Measurements from ENCODE around the gene IL17RC. TPM values are rescaled to one million over a fixed set of nuclear protein-coding genes. Genes with fewer than 3 reads are reported as not detected.

Gene IL17RC
- total RNA-seq (2014; rRNA removed; shearing (Covaris generic)) = 35.3 and 37.3 TPM in 2 replicates

GRCh38 chr3:9916734-9917680, at the start of gene IL17RC:
Gene IL17RC, plus strand, starts transcription at chr3:9917098. Its CDS starts 218 bp downstream, at chr3:9917316.

GRCh38 chr3:9879830-9880549, 36.9 kb upstream of the IL17RC start, which contains the start of gene CIDEC:
Gene CIDEC, minus strand, starts transcription at chr3:9880253. Its CDS starts 1,767 bp downstream, at chr3:9878486.

GRCh38 chr3:9890249-9891071, 26.4 kb upstream of the IL17RC start, which contains the start of gene JAGN1:
Gene JAGN1, plus strand, starts transcription at chr3:9890610. Its CDS starts 113 bp downstream, at chr3:9890723.

GRCh38 chr3:9902372-9903237, 14.3 kb upstream of the IL17RC start, which contains the start of gene IL17RE:
Gene IL17RE, plus strand, starts transcription at chr3:9902848. Its CDS starts 85 bp downstream, at chr3:9902933.

GRCh38 chr3:9933561-9934234, 16.8 kb downstream of the IL17RC start, which contains the start of gene CRELD1:
Gene CRELD1, plus strand, starts transcription at chr3:9933834. Its CDS starts 605 bp downstream, at chr3:9934439.

GRCh38 chr3:9951962-9952805, 35.3 kb downstream of the IL17RC start, which contains the start of gene PRRT3:
Gene PRRT3, minus strand, starts transcription at chr3:9952408. Its CDS starts 2,293 bp downstream, at chr3:9950115.

Small RNAs within 50 kb of the gene (small RNA-seq; reads per million reads assigned to genes)
- not detected for gene RNU6-882P

Other genes starting within 250 kb of the IL17RC start
- 0.05 and 0.11 TPM in 2 replicates for gene CPNE9, start 213.3 kb upstream of the IL17RC start, total RNA-seq (2014; rRNA removed; shearing (Covaris generic))
- 41.5 and 43.6 TPM in 2 replicates for gene BRPF1, start 185.4 kb upstream of the IL17RC start, total RNA-seq (2014; rRNA removed; shearing (Covaris generic))
- gene OGG1, start 167.1 kb upstream of the IL17RC start, total RNA-seq (2014; rRNA removed; shearing (Covaris generic)) = 36.4 and 39.3 TPM in 2 replicates
- gene CAMK1, start 147.2 kb upstream of the IL17RC start, total RNA-seq (2014; rRNA removed; shearing (Covaris generic)) = 2.7 and 4.7 TPM in 2 replicates
- gene TADA3, start 124.6 kb upstream of the IL17RC start, total RNA-seq (2014; rRNA removed; shearing (Covaris generic)) = 107 and 109 TPM in 2 replicates
- gene ARPC4, start 124.0 kb upstream of the IL17RC start, total RNA-seq (2014; rRNA removed; shearing (Covaris generic)) = 187 and 200 TPM in 2 replicates
- gene TTLL3, start 106.8 kb upstream of the IL17RC start, total RNA-seq (2014; rRNA removed; shearing (Covaris generic)) = 11.8 and 15.3 TPM in 2 replicates
- gene RPUSD3, start 73.1 kb upstream of the IL17RC start, total RNA-seq (2014; rRNA removed; shearing (Covaris generic)) = 68.3 and 89.1 TPM in 2 replicates
- 0.38 and 0.48 TPM in 2 replicates for gene CIDEC, start 36.8 kb upstream of the IL17RC start, total RNA-seq (2014; rRNA removed; shearing (Covaris generic))
- gene JAGN1, start 26.5 kb upstream of the IL17RC start, total RNA-seq (2014; rRNA removed; shearing (Covaris generic)) = 36.3 and 37.3 TPM in 2 replicates
- gene IL17RE, start 14.2 kb upstream of the IL17RC start, total RNA-seq (2014; rRNA removed; shearing (Covaris generic)) = 0.15 and 0.24 TPM in 2 replicates
- 18.7 and 20.7 TPM in 2 replicates for gene CRELD1, start 16.7 kb downstream of the IL17RC start, total RNA-seq (2014; rRNA removed; shearing (Covaris generic))
- 1.5 and 1.6 TPM in 2 replicates for gene PRRT3, start 35.3 kb downstream of the IL17RC start, total RNA-seq (2014; rRNA removed; shearing (Covaris generic))
- gene EMC3, start 69.7 kb downstream of the IL17RC start, total RNA-seq (2014; rRNA removed; shearing (Covaris generic)) = 42.6 and 59.0 TPM in 2 replicates
- 42.7 and 46.6 TPM in 2 replicates for gene FANCD2, start 109.3 kb downstream of the IL17RC start, total RNA-seq (2014; rRNA removed; shearing (Covaris generic))
- not detected in 2 replicates for gene FANCD2OS, start 191.2 kb downstream of the IL17RC start, total RNA-seq (2014; rRNA removed; shearing (Covaris generic))
- gene BRK1, start 198.6 kb downstream of the IL17RC start, total RNA-seq (2014; rRNA removed; shearing (Covaris generic)) = 60.2 and 60.5 TPM in 2 replicates
- 52.1 and 54.9 TPM in 2 replicates for gene VHL, start 224.7 kb downstream of the IL17RC start, total RNA-seq (2014; rRNA removed; shearing (Covaris generic))
- 3.5 and 4.5 TPM in 2 replicates for gene IRAK2, start 247.8 kb downstream of the IL17RC start, total RNA-seq (2014; rRNA removed; shearing (Covaris generic))

Data from A375 (cell line).